Adrenal gland (tissue), 12 donors: ENCODE data around the gene KRTAP10-1. TPM values are rescaled to one million over a fixed set of nuclear protein-coding genes. Genes with fewer than 3 reads are reported as not detected.

ENCODE experiments used
- DNase-seq, 7 donors: peaks; one replicate each; pipeline ENCODE4 v3.0.0-alpha.2; 2019 to 2020
- H3K27ac ChIP-seq, 5 donors: fragments of 200-600 bp; sonication (generic) in 4 of 5; 1 replicate in 3 of 5; 2 replicates in 2 of 5; pipeline versions ENCODE4 v1.5.1 to v1.8.0; 2016 to 2020; ENCODE audit warnings: mild to moderate bottlenecking in 1 of 5
- H3K27me3 ChIP-seq: fragments of 200-600 bp; 2 replicates; pipeline ENCODE4 v1.8.0; 2021
- H3K36me3 ChIP-seq, 2 donors: fragments of 200-600 bp; replicated peaks in 1 of 2; 1 replicate in 1 of 2; 2 replicates in 1 of 2; pipeline versions ENCODE4 v1.5.1 to v1.8.0; 2018 to 2022
- H3K4me1 ChIP-seq, 2 donors: fragments of 200-600 bp; replicated peaks in 1 of 2; 1 replicate in 1 of 2; 2 replicates in 1 of 2; pipeline versions ENCODE4 v1.5.1 to v1.8.0; 2018 to 2021
- H3K4me3 ChIP-seq, 4 donors: fragments of 200-600 bp; sonication (generic) in 3 of 4; one replicate each; pipeline ENCODE4 v1.5.1; 2016 to 2018
- H3K9me3 ChIP-seq, 3 donors: fragments of 200-600 bp; sonication (generic) in 1 of 3; replicated peaks in 1 of 3; 1 replicate in 2 of 3; 2 replicates in 1 of 3; pipeline versions ENCODE4 v1.5.1 to v1.8.0; 2016 to 2021
- CTCF ChIP-seq, 6 experiments: fragments of 450-650 bp in 4 of 6; fragments of 200-600 bp in 2 of 6; sonication (generic) in 1 of 6; IDR thresholded peaks; 1 replicate in 5 of 6; 2 replicates in 1 of 6; pipeline versions ENCODE4 v1.5.1 to v1.8.0; 2016 to 2021; ENCODE audit warnings: antibody characterized with exemption in 6 of 6, mild to moderate bottlenecking in 2 of 6, moderate library complexity in 1 of 6
- POLR2A ChIP-seq, 2 donors: fragments of 450-650 bp; IDR thresholded peaks; one replicate each; pipeline ENCODE4 v1.6.1; 2017; ENCODE audit warnings: antibody characterized with exemption in 2 of 2, mild to moderate bottlenecking in 2 of 2, moderate library complexity in 1 of 2
- WGBS, 4 donors: extraction: QIAGEN DNeasy Blood & Tissue Kit in 2 of 4; methylation state at CpG; one replicate each; pipeline versions ENCODE4 v1.1.5 to v1.1.7; 2013 to 2017; 5-methylcytosine and 5-hydroxymethylcytosine counted together
- intact Hi-C, 2 donors: fragments of 100-400 bp; cut with DNase I; formaldehyde crosslinking; loops; one replicate each; pipeline versions ENCODE4 v1.14.1 to v1.15.0; 2022 to 2023
- polyA plus RNA-seq, 3 donors: library from polyadenylated mRNA; stranded (reverse); fragments of 200-250 nt in 2 of 3; fragments of 350-450 nt in 1 of 3; fragmentation: Illumina TruSeq in 1 of 3; extraction: RNeasy Lipid Tissue Mini Kit (QIAGEN cat#74804) in 1 of 3; gene quantifications; one replicate each; pipeline ENCODE4 v1.2.3, GENCODE V29; 2013 to 2014
- total RNA-seq, 9 donors: library from RNA; depleted of rRNA in 4 of 9; stranded (reverse); fragments of >200 nt in 4 of 9; fragments of 120-200 nt in 1 of 9; fragmentation: NEBNext Ultra II Directional in 1 of 9; extraction: Animal tissue kit (Norgen Biotek cat#: 25700) in 1 of 9; gene quantifications; one replicate each; pipeline versions ENCODE4 v1.1.0 to v1.2.4, GENCODE V29; 2013 to 2023
- donor health status: healthy with polysubstance abuse.
- donor health status: Bipolar disorder and iron deficiency.
- donor health status: DM: yes; HTN: yes; CAD: no.
- donor health status: DM: no; HTN: no; CAD: no.
- donor health status: DM: no; HTN: no; CAD: no.
- donor health status: DM: yes; HTN: yes; CAD: no.

KRTAP10-1 gene
- total and polyA plus RNA-seq, 12 donors: not detected

DNA sequence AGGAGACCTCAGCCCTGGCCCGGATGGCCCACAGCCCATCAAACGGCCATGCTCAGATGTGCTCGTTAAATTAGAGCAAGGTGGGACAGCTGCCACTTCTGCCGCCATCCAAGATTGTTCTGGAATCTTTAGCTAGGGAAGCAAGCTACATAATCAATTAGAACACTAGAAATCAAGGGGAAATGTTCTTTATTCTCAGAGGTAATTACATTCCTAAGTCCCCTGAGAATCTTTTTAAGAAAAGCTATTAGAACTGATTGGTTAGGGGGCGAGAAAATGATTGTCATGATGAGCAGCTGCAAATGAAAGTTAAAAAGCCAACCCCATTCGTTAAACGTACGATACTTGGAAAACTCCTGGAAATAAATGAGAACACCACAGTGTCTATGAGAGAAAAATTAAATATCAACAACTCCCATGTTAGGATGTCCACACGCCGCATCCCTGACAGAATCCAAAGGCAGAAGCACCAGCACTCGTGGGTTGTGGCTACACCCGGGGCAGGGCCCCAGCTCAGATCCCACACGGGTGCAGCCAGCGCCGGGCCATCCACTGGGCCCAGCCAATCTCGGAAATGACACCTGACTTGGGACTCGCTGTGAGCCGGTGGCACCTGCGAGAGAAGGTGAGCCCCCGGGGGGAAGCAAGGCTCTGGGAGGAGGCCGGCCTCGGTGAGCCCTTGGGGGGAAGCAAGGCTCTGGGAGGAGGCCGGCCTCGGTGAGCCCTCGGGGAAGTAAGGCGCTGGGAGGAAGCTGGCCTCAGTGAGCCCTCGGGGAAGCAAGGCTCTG is 37.6 kb downstream of the KRTAP10-1 start:
- H3K4me1 ChIP-seq: no peaks in the 10 kb centered on the region
- no peak for TF ChIP-seq CTCF (IDR thresholded peaks at IDR 0.05)
- no peak for TF ChIP-seq POLR2A (IDR thresholded peaks at IDR 0.05)
- no peaks in the 10 kb centered on the region for H3K9me3 ChIP-seq
- WGBS, 4 donors: 83 to 88% (median 86%) methylated on average over 20 to 27 of the region's 27 CpGs
- peaks cover 7% of the 10 kb centered on the region for H3K27me3 ChIP-seq
- H3K27ac ChIP-seq: no peak overlapping the region
- intact Hi-C loops: no loop called here
- no peak for DNase-seq
- no peaks in the 10 kb centered on the region for H3K36me3 ChIP-seq
- no peak overlapping the region for H3K4me3 ChIP-seq

DNA sequence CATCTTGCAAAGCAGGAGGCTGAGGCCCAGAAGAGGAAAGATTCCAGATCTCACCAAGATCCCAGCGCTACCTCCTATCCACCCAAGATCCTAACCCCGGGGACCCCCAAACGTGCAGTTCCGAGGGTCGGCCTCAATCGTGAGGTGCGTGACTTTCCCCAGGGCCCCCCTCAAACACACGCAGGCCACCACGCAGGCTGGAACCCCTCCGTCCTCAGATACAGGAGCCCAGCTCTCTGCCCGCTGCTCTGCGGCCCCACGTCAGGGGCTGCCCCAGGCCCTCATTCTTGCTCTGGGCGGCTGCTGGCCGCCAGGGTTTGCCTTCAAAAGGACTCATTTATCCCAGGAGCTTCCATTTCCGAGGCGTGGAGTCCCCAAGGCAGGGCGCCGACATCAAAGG is 39.9 kb downstream of the KRTAP10-1 start:
- no peak overlapping the region for H3K27ac ChIP-seq
- no peak for DNase-seq
- intact Hi-C loops: no loop called here
- H3K36me3 ChIP-seq: no peaks in the 10 kb centered on the region
- H3K4me1 ChIP-seq: no peaks in the 10 kb centered on the region
- H3K27me3 ChIP-seq: peaks cover 7% of the 10 kb centered on the region
- H3K4me3 ChIP-seq: no peak overlapping the region
- 75 to 85% (median 79%) methylated on average over 13 to 19 of the region's 19 CpGs for WGBS, 4 donors
- no peak for TF ChIP-seq CTCF (IDR thresholded peaks at IDR 0.05)
- TF ChIP-seq POLR2A (IDR thresholded peaks at IDR 0.05): no peak
- no peaks in the 10 kb centered on the region for H3K9me3 ChIP-seq

- Histone ChIP-seq H3K4me1 (no peaks in the 10 kb centered on the region), H3K27me3 (peaks cover 7% of the 10 kb centered on the region), H3K4me3 (no peak overlapping the region), H3K36me3 (no peaks in the 10 kb centered on the region), H3K27ac (no peak overlapping the region), H3K9me3 (no peaks in the 10 kb centered on the region)
- no peak for DNase-seq
- TF ChIP-seq CTCF (IDR thresholded peaks at IDR 0.05): no peak
- no peak for TF ChIP-seq POLR2A (IDR thresholded peaks at IDR 0.05)
- intact Hi-C loops: no loop called here
- 84 to 86% (median 86%) methylated on average over 9 to 23 of the region's 23 CpGs; no CpG with 5 or more reads in 1 of the 4 donors for WGBS, 4 donors
Measured at GRCh38 chr21:44499631-44500030, 40.4 kb downstream of the KRTAP10-1 start.

DNA sequence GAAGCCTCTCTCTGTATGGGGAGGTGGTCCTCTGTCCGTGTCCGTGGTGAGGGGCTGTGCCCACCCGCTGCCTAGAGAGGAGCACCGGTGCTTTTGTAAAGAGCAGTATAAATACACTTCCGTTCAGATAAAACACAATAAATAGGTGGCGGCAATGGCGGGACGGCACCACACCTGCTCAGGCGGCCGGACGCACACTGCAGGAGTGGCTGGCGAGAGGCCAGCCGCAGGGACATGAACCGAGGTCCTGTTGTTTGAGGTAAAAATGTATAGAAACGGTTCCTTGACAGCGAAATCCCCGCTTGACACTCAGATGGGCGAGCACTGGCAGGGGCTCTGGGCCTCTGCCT is 40.8 kb downstream of the KRTAP10-1 start:
- no peak for TF ChIP-seq POLR2A (IDR thresholded peaks at IDR 0.05)
- no peak for TF ChIP-seq CTCF (IDR thresholded peaks at IDR 0.05)

More for the DNA sequence above, 40.8 kb downstream of the KRTAP10-1 start:
- Histone ChIP-seq H3K27ac (no peak overlapping the region), H3K27me3 (peaks cover 7% of the 10 kb centered on the region), H3K9me3 (no peaks in the 10 kb centered on the region), H3K4me1 (no peaks in the 10 kb centered on the region), H3K4me3 (no peak overlapping the region), H3K36me3 (no peaks in the 10 kb centered on the region)
- DNase-seq: no peak
- 80 to 90% (median 88%) methylated on average over 14 to 18 of the region's 18 CpGs for WGBS, 4 donors
- intact Hi-C loops: no loop called here
